Measurements from ENCODE around the gene RC3H2. TPM values are rescaled to one million over a fixed set of nuclear protein-coding genes. Genes with fewer than 3 reads are reported as not detected.
"Not testable (repeated sequence)": the region's sequence is repeated elsewhere in the genome, so short reads cannot be mapped to it uniquely, and the experiment has no call there.

Gene RC3H2
- total and polyA plus RNA-seq, 2 of the 13 experiments (the other 11 are each of a cell fraction or from before 2014, with no cell fraction given) = 21.0 to 36.4 TPM

DNA sequence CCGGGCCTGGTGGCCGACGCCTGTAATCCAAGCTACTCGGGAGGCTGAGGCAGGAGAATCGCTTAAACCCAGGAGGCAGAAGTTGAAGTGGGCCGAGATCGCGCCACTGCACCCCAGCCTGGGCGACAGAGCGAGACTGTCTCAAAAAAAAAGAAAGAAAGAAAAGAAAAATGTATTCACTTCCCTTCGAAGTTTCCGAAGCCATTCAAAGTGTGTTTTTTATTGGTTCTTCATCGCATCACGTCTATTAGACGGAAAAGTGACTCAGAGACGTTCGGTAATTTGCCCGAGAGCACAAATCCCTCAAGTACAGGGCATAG is 76.2 kb downstream of the RC3H2 start:
- FAIRE-seq = not testable (repeated sequence)

More for the DNA sequence above, 76.2 kb downstream of the RC3H2 start:
- Histone ChIP-seq H3K4me3 (replicated peaks in 1 of 3; ENCODE audit: insufficient read depth in 1 of 3, low read depth in 2 of 3, low read length in 3 of 3) (peak overlapping the region; percentile 79 to 99 (median 96); a peak in 5 of 6 replicates), H3K27ac (ENCODE audit: extremely low read length, insufficient read depth, low read length) (peak overlapping the region; percentile 76), H2AFZ (ENCODE audit: low read length) (peak overlapping the region; percentile 66), H3K4me2 (ENCODE audit: low read depth, low read length) (peak overlapping the region; percentile 80), H3K79me2 (ENCODE audit: insufficient read depth, low read length) (peaks cover 33% of the 10 kb centered on the region), H3K9ac (ENCODE audit: insufficient read depth, low read depth, low read length) (peak overlapping the region; percentile 81), H3K4me1 (ENCODE audit: insufficient read depth, low read length) (peaks cover 36% of the 10 kb centered on the region)
- WGBS (ENCODE audit: low lambda C conversion rate) = 73% methylated on average over 18 of the region's 18 CpGs
- H3K9me3 ChIP-seq (ENCODE audit: low read length); H4K20me1 ChIP-seq (ENCODE audit: insufficient read depth, low read length); ATAC-seq; CTCF ChIA-PET (ENCODE audit: low intra/inter-chr PET ratio, low total read pairs); H3K36me3 ChIP-seq (replicated peaks in 1 of 2; ENCODE audit: control insufficient read depth in 1 of 2, insufficient read depth in 2 of 2, low read length in 2 of 2); intact Hi-C loops (cut with micrococcal nuclease; ENCODE audit: unreplicated experiment); in situ Hi-C loops (cut with HindIII; ENCODE audit: extremely low pct_ligation_motif_present, low pct_unique_long_range_greater_than_20kb); DNase-seq (ENCODE audit: low spot score); BruUV-seq (replicated peaks); H3K27me3 ChIP-seq (ENCODE audit: control insufficient read depth in 1 of 2, insufficient read depth in 2 of 2, low read length in 2 of 2): not testable (repeated sequence)
- TF ChIP-seq, protein P1, sequence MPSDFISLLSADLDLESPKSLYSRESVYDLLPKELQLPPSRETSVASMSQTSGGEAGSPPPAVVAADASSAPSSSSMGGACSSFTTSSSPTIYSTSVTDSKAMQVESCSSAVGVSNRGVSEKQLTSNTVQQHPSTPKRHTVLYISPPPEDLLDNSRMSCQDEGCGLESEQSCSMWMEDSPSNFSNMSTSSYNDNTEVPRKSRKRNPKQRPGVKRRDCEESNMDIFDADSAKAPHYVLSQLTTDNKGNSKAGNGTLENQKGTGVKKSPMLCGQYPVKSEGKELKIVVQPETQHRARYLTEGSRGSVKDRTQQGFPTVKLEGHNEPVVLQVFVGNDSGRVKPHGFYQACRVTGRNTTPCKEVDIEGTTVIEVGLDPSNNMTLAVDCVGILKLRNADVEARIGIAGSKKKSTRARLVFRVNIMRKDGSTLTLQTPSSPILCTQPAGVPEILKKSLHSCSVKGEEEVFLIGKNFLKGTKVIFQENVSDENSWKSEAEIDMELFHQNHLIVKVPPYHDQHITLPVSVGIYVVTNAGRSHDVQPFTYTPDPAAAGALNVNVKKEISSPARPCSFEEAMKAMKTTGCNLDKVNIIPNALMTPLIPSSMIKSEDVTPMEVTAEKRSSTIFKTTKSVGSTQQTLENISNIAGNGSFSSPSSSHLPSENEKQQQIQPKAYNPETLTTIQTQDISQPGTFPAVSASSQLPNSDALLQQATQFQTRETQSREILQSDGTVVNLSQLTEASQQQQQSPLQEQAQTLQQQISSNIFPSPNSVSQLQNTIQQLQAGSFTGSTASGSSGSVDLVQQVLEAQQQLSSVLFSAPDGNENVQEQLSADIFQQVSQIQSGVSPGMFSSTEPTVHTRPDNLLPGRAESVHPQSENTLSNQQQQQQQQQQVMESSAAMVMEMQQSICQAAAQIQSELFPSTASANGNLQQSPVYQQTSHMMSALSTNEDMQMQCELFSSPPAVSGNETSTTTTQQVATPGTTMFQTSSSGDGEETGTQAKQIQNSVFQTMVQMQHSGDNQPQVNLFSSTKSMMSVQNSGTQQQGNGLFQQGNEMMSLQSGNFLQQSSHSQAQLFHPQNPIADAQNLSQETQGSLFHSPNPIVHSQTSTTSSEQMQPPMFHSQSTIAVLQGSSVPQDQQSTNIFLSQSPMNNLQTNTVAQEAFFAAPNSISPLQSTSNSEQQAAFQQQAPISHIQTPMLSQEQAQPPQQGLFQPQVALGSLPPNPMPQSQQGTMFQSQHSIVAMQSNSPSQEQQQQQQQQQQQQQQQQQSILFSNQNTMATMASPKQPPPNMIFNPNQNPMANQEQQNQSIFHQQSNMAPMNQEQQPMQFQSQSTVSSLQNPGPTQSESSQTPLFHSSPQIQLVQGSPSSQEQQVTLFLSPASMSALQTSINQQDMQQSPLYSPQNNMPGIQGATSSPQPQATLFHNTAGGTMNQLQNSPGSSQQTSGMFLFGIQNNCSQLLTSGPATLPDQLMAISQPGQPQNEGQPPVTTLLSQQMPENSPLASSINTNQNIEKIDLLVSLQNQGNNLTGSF (CRISPR knock-in tag; IDR thresholded peaks at IDR 0.05) = 0 out of 2 replicates have a peak, but pooled peaks have one; percentile 29
- TF ChIP-seq CHD4 (IDR thresholded peaks at IDR 0.05; ENCODE audit: borderline replicate concordance, low read length) (peak; percentile 53; the same call in 1 of the 2 replicates), ZMYM3 (CRISPR knock-in tag; IDR thresholded peaks at IDR 0.05) (peak; percentile 8)
- TF ChIP-seq, protein P2, sequence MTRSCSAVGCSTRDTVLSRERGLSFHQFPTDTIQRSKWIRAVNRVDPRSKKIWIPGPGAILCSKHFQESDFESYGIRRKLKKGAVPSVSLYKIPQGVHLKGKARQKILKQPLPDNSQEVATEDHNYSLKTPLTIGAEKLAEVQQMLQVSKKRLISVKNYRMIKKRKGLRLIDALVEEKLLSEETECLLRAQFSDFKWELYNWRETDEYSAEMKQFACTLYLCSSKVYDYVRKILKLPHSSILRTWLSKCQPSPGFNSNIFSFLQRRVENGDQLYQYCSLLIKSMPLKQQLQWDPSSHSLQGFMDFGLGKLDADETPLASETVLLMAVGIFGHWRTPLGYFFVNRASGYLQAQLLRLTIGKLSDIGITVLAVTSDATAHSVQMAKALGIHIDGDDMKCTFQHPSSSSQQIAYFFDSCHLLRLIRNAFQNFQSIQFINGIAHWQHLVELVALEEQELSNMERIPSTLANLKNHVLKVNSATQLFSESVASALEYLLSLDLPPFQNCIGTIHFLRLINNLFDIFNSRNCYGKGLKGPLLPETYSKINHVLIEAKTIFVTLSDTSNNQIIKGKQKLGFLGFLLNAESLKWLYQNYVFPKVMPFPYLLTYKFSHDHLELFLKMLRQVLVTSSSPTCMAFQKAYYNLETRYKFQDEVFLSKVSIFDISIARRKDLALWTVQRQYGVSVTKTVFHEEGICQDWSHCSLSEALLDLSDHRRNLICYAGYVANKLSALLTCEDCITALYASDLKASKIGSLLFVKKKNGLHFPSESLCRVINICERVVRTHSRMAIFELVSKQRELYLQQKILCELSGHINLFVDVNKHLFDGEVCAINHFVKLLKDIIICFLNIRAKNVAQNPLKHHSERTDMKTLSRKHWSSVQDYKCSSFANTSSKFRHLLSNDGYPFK (CRISPR knock-in tag; IDR thresholded peaks at IDR 0.05; ENCODE audit: borderline replicate concordance) = 0 out of 2 replicates have a peak, but pooled peaks have one; percentile 24
- POLR2A ChIA-PET = interaction anchor here (0.7 to 1.3 kb wide), 5 partner anchors 9 to 365 kb away, joined by 3 to 6 read pairs (median 4); partner anchors contain the start of genes RABGAP1 and RC3H2
